ENCODE measurements around the gene GRAP. TPM values are rescaled to one million over a fixed set of nuclear protein-coding genes. Genes with fewer than 3 reads are reported as not detected.
A peak's percentile ranks its signal among the peaks of the same experiment; 100 is the strongest.

GRAP gene
- polyA plus RNA-seq, 2 of the 4 experiments (the other 2 are of a cell fraction), result 0.19 TPM

DNA sequence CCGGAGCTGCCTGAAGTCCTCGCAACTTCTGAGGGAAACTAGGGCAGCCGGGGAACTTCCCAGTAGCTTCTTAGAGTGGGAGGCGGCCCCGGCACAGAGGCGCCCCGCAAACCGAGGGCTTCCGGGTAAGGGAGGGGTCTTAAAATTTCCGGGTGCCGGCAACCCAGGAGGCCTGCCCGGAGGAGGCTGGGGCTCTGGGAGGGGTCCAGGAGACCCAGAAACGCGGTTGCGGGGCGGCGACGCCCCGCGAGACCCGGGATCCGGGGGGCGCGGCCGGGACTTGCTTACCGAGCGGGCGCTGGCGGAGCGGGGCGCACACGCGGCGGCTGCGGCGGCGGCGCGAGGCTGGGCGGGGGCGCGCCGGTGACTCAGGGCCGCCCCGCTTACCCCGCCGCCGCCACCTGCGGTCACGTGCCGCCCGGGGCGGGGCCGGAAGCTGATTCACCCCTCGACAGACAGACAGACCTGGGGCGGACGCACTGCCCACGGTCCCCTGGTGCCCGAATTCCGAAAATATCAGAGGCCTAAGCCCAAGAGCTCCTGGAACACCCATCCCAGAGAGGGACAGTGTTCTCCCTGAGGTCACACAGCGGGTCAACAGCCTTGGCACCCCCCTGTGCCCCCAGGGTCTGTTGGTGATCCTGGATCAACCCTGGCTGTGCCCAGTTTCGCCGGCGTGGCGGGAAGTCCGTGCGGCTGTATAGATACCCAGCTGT lies 42.2 kb downstream of the GRAP start, which contains the start of gene FAM83G (continued):
- TF ChIP-seq, protein P1, sequence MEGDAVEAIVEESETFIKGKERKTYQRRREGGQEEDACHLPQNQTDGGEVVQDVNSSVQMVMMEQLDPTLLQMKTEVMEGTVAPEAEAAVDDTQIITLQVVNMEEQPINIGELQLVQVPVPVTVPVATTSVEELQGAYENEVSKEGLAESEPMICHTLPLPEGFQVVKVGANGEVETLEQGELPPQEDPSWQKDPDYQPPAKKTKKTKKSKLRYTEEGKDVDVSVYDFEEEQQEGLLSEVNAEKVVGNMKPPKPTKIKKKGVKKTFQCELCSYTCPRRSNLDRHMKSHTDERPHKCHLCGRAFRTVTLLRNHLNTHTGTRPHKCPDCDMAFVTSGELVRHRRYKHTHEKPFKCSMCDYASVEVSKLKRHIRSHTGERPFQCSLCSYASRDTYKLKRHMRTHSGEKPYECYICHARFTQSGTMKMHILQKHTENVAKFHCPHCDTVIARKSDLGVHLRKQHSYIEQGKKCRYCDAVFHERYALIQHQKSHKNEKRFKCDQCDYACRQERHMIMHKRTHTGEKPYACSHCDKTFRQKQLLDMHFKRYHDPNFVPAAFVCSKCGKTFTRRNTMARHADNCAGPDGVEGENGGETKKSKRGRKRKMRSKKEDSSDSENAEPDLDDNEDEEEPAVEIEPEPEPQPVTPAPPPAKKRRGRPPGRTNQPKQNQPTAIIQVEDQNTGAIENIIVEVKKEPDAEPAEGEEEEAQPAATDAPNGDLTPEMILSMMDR (IDR thresholded peaks at IDR 0.05), result no peak
- TF ChIP-seq, protein P2, sequence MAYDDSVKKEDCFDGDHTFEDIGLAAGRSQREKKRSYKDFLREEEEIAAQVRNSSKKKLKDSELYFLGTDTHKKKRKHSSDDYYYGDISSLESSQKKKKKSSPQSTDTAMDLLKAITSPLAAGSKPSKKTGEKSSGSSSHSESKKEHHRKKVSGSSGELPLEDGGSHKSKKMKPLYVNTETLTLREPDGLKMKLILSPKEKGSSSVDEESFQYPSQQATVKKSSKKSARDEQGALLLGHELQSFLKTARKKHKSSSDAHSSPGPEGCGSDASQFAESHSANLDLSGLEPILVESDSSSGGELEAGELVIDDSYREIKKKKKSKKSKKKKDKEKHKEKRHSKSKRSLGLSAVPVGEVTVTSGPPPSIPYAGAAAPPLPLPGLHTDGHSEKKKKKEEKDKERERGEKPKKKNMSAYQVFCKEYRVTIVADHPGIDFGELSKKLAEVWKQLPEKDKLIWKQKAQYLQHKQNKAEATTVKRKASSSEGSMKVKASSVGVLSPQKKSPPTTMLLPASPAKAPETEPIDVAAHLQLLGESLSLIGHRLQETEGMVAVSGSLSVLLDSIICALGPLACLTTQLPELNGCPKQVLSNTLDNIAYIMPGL (CRISPR knock-in tag; IDR thresholded peaks at IDR 0.05; ENCODE audit: borderline replicate concordance), result no peak
- TF ChIP-seq, protein P3, sequence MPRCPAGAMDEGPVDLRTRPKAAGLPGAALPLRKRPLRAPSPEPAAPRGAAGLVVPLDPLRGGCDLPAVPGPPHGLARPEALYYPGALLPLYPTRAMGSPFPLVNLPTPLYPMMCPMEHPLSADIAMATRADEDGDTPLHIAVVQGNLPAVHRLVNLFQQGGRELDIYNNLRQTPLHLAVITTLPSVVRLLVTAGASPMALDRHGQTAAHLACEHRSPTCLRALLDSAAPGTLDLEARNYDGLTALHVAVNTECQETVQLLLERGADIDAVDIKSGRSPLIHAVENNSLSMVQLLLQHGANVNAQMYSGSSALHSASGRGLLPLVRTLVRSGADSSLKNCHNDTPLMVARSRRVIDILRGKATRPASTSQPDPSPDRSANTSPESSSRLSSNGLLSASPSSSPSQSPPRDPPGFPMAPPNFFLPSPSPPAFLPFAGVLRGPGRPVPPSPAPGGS (IDR thresholded peaks at IDR 0.05), result peak; percentile 96
- TF ChIP-seq, protein P4, sequence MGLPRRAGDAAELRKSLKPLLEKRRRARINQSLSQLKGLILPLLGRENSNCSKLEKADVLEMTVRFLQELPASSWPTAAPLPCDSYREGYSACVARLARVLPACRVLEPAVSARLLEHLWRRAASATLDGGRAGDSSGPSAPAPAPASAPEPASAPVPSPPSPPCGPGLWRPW (IDR thresholded peaks at IDR 0.05), result no peak
- TF ChIP-seq ZC3H11A (IDR thresholded peaks at IDR 0.05) (no peak), ESRRA (IDR thresholded peaks at IDR 0.05; ENCODE audit: borderline replicate concordance, low read length) (0 out of 2 replicates have a peak, but pooled peaks have one; percentile 1), NFE2L2 (conservative IDR thresholded peaks at IDR 0.05; ENCODE audit: low read length) (no peak), ZSCAN20 (CRISPR knock-in tag; IDR thresholded peaks at IDR 0.05) (no peak), USF2 (IDR thresholded peaks at IDR 0.05) (peak; percentile 88), JUN (IDR thresholded peaks at IDR 0.05) (peak; percentile 86 to 97), TFCP2L1 (CRISPR knock-in tag; IDR thresholded peaks at IDR 0.05) (peak; percentile 43; the same call in 1 of the 2 replicates), MAFK (IDR thresholded peaks at IDR 0.05; ENCODE audit: partially characterized antibody) (no peak), HOXB13 (CRISPR knock-in tag; IDR thresholded peaks at IDR 0.05; ENCODE audit: low read depth) (no peak), HOXB5 (CRISPR knock-in tag; IDR thresholded peaks at IDR 0.05) (peak; percentile 72; the same call in 1 of the 2 replicates), JUNB (IDR thresholded peaks at IDR 0.05) (peak; percentile 76), ATOH8 (CRISPR knock-in tag; IDR thresholded peaks at IDR 0.05; ENCODE audit: low read depth) (peak; percentile 11), SMC3 (IDR thresholded peaks at IDR 0.05) (no peak), MYC (IDR thresholded peaks at IDR 0.05; ENCODE audit: borderline replicate concordance, low read length) (peak; percentile 78)
- TF ChIP-seq, protein P5, sequence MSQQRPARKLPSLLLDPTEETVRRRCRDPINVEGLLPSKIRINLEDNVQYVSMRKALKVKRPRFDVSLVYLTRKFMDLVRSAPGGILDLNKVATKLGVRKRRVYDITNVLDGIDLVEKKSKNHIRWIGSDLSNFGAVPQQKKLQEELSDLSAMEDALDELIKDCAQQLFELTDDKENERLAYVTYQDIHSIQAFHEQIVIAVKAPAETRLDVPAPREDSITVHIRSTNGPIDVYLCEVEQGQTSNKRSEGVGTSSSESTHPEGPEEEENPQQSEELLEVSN (IDR thresholded peaks at IDR 0.05; ENCODE audit: borderline replicate concordance, low read depth), result 0 out of 2 replicates have a peak, but pooled peaks have one; percentile 53
